ENCODE results near the gene SYTL2.

DNA sequence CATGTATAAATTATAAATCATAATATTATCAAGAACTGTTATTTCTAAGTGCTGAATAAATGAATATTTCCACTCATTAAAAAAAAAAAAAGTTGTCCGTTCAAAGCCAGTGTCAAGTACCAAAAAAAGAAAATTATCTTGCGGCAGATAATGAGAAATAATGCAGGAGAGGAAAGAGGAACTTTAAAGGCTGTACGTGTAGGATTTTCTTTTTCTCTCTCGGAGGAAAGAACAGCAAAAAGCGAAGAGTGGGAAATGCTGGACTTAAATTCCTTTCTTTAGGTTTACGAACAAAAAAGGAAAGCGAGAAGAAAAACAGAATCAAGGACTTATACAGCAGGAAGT, 43.2 kb upstream of the SYTL2 start:
- TF ChIP-seq, protein P1, sequence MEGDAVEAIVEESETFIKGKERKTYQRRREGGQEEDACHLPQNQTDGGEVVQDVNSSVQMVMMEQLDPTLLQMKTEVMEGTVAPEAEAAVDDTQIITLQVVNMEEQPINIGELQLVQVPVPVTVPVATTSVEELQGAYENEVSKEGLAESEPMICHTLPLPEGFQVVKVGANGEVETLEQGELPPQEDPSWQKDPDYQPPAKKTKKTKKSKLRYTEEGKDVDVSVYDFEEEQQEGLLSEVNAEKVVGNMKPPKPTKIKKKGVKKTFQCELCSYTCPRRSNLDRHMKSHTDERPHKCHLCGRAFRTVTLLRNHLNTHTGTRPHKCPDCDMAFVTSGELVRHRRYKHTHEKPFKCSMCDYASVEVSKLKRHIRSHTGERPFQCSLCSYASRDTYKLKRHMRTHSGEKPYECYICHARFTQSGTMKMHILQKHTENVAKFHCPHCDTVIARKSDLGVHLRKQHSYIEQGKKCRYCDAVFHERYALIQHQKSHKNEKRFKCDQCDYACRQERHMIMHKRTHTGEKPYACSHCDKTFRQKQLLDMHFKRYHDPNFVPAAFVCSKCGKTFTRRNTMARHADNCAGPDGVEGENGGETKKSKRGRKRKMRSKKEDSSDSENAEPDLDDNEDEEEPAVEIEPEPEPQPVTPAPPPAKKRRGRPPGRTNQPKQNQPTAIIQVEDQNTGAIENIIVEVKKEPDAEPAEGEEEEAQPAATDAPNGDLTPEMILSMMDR (IDR thresholded peaks at IDR 0.05 in 8 of 11, conservative IDR thresholded peaks at IDR 0.05 in 3 of 11) = no peak
- no peak for TF ChIP-seq POLR2AphosphoS5 (IDR thresholded peaks at IDR 0.05)
